A549 treated with DMSO at 1 μM for 4 hours (cell line): Measurements from ENCODE around the gene FBXO2. TPM values are rescaled to one million over a fixed set of nuclear protein-coding genes. Genes with fewer than 3 reads are reported as not detected.

Experiments
- total RNA-seq: library from RNA; stranded (reverse); fragments of 200-300 nt; extraction: Qiagen RNA extraction; gene quantifications from 5 replicates; pipeline ENCODE4 v1.2.3, GENCODE V29; 2022; ENCODE audit warnings: low read depth

Gene FBXO2, protein sequence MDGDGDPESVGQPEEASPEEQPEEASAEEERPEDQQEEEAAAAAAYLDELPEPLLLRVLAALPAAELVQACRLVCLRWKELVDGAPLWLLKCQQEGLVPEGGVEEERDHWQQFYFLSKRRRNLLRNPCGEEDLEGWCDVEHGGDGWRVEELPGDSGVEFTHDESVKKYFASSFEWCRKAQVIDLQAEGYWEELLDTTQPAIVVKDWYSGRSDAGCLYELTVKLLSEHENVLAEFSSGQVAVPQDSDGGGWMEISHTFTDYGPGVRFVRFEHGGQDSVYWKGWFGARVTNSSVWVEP
- total RNA-seq, result 7.6 to 9.4 TPM (median 9.2 TPM) in 5 replicates

DNA sequence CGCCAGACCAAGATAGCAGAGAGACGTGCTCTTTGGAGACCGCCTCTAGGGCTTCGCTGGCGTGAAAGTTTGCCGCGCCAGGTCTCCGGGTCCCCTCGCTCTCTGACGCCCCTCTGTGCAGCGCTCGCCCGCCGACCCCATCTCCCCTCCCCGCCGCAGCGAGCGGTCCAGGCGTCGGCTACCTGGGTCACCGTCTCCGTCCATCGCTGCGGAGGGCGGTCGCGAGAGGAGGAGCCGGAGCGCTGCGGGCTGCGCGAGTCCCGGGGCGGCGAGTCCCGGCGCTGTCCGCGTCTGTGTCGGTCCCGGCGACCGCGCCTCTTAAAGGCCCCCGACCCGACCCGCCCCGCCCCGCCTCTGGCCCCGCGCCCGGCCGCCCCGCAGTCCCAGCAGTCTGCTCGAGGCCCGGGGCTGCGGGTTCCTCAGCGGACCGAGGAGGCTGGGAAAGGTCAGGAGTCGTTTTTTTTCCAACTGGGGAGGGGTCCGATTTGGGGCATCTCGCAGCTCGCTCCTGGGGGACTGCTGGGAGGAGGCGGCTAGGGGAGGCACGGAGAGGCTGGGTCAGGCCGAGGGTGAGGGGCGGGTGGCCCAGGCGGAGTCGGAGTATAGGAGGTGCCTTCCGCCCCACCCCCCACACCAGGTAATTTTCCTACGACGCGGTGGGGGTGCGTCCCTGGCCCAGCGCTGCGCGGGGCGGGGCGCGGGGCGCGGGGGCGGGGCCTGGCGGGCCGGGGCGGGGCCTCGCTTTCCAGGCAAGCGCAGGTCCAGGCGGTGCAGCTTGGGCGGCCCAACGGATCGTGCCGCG, at the start of gene FBXO2, which contains the start of gene FBXO44:
Gene FBXO2, minus strand, starts transcription at position 293 of the 802 bp plus-strand sequence. Its CDS starts 89 bp downstream, at position 204.
Gene FBXO44, plus strand, starts transcription at position 741 of the 802 bp plus-strand sequence. CDS start 959 bp downstream, outside the sequence.

DNA sequence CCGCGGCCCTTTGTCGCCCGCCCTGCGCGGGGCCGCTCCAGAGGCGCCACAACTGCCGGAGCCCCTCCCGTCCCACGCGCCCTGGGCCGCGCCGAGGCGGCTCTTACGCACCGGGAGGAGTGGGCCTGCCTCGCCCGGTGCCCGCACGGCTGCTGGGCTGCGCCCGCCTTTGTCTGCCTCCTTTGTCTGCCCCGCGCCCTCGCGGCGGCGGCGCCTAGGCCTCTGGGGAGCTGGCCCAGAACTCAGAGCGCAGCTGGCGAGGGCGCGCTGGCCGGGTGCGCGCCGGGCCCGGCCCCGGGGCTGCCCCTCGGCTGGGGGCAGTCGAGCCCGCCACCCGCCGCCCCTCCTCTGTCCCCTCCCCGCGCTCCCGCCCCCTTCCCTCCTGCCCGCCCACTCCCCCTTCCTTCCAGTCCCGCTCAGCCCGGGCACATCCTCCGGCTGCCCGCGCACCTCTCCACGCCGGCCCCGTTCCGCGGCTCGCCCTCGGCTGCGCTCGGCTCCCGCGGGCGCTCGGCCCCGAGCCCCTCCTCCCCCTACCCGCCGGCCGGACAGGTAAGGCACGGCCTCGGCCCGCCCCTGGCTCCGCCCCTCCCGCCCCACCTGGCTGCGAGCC, 37.2 kb upstream of the FBXO2 start, which contains the start of gene DRAXIN:
Gene DRAXIN, plus strand, starts transcription at position 409 of the 613 bp plus-strand sequence. CDS start 14,549 bp downstream, outside the sequence.

DNA sequence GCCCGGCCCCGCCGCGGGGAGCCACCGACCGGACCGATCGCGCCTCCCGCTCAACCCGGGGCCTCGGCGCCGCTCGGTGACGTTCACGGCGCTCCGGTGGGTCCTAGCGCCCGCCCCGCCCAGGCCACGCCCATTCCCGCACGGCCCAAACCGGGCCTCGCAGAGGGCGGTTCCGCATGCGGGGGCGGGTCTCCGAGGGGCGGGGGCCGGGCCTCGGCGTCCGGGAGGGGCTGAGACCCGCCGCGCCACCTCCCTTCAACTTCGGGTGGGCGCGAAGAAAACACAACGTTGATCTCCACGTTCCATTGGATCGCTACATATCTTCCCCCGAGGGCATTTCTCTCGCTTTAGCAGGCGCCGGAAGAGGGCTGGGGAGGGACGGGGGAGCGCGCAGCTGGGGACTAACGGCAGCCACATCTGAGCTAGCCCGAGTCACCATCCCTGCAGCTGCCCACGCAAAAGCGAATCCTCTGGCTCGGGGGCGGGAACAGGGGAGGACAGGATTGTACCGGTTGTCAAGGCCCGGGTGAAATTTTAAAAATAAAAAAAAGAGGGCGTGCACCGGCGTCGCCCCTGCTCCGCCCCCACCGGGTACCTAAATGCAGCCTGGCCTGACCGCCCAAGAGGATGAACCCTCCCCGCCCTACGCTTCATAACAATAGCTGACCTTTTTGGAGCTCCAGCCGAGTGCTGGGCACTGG, 27.0 kb upstream of the FBXO2 start, which contains the start of gene MAD2L2:
Gene MAD2L2, minus strand, starts transcription at position 78 of the 701 bp plus-strand sequence. CDS start 547 bp downstream, outside the sequence.

Other genes starting within 250 kb of the FBXO2 start
- 0.18 to 0.24 TPM (median 0.21 TPM) in 5 replicates for gene DISP3, start 175.3 kb downstream of the FBXO2 start, total RNA-seq
- gene FBXO44, start 448 bp upstream of the FBXO2 start, total RNA-seq, result 13.9 to 17.8 TPM (median 17.2 TPM) in 5 replicates
- 5.8 to 9.2 TPM (median 8.8 TPM) in 5 replicates for gene FBXO6, start 9.8 kb upstream of the FBXO2 start, total RNA-seq
- 46.3 to 55.1 TPM (median 49.4 TPM) in 5 replicates for gene MAD2L2, start 26.7 kb upstream of the FBXO2 start, total RNA-seq
- gene DRAXIN, start 37.3 kb upstream of the FBXO2 start, total RNA-seq, result 0.09 to 0.23 TPM (median 0.17 TPM) in 5 replicates
- gene AGTRAP, start 81.7 kb upstream of the FBXO2 start, total RNA-seq, result 80.0 to 102 TPM (median 89.8 TPM) in 5 replicates
- not detected in 5 replicates for gene C1orf167, start 107.8 kb upstream of the FBXO2 start, total RNA-seq
- 4.6 to 5.6 TPM (median 4.8 TPM) in 5 replicates for gene MTHFR, start 151.5 kb upstream of the FBXO2 start, total RNA-seq
- gene CLCN6, start 151.8 kb upstream of the FBXO2 start, total RNA-seq, result 5.5 to 6.8 TPM (median 6.3 TPM) in 5 replicates
- gene NPPA, start 193.4 kb upstream of the FBXO2 start, total RNA-seq, result not detected in 5 replicates
- 0.13 to 0.32 TPM in 2 of 5 replicates, not detected in the others for gene NPPB, start 204.5 kb upstream of the FBXO2 start, total RNA-seq